ENCODE data around the gene VDAC2.

The VDAC2 gene

DNA sequence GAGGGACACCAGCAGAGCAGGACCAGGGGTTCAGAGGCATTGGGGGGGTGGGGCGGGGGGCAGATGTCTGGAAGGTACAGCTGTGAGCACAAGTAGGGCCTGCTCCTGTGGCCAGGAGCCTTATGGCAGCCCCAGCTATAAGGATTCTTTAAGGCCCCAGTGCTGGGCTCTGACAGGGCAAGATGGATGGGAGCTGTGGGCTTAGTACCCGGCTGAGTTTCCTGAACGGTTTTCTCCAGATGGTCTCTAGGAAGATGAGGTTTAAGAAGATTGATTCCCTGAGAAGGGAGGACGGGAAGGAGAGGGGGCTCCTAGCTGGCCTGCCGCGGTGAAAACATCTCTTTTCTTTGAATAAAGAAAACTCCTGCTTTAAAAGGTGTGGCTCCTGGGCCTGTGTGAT, 55.3 kb downstream of the VDAC2 start:
- H3K27me3 ChIP-seq (ENCODE audit: control insufficient read depth, insufficient read depth, low read length) = no peaks in the 10 kb centered on the region
- H3K36me3 ChIP-seq (ENCODE audit: control insufficient read depth, low read depth, low read length) = no peaks in the 10 kb centered on the region
- no peak overlapping the region for H3K9ac ChIP-seq (ENCODE audit: low read length)
- H3K4me1 ChIP-seq (ENCODE audit: control insufficient read depth, low read depth, low read length) = peaks cover 2% of the 10 kb centered on the region
- no peaks in the 10 kb centered on the region for H3K9me3 ChIP-seq (ENCODE audit: control insufficient read depth, low read depth, low read length)
- H3K4me3 ChIP-seq (ENCODE audit: low read length) = no peak overlapping the region
- no peak overlapping the region for H3K27ac ChIP-seq (ENCODE audit: low read length)

DNA sequence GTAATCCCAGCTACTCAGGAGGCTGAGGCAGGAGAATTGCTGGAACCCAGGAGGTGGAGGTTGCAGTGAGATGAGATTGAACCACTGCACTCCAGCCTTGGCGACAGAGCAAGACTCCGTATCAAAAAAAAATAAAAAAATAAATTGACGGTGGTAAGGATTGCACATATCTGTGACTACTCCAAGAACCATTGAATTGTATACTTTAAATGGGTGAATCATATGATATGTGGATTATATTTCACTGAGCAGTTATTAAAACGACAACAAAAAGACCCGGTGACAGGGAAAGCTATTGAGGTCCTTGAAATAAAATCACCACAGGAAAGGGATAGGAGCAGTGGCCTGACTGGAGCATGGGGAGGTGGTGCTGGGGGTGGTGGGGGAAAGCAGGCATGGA, 56.3 kb downstream of the VDAC2 start:
- Histone ChIP-seq H3K9me3 (ENCODE audit: control insufficient read depth, low read depth, low read length) (no peaks in the 10 kb centered on the region), H3K9ac (ENCODE audit: low read length) (no peak overlapping the region), H3K4me1 (ENCODE audit: control insufficient read depth, low read depth, low read length) (peaks cover 2% of the 10 kb centered on the region), H3K27me3 (ENCODE audit: control insufficient read depth, insufficient read depth, low read length) (no peaks in the 10 kb centered on the region), H3K27ac (ENCODE audit: low read length) (no peak overlapping the region), H3K4me3 (ENCODE audit: low read length) (no peak overlapping the region), H3K36me3 (ENCODE audit: control insufficient read depth, low read depth, low read length) (no peaks in the 10 kb centered on the region)

DNA sequence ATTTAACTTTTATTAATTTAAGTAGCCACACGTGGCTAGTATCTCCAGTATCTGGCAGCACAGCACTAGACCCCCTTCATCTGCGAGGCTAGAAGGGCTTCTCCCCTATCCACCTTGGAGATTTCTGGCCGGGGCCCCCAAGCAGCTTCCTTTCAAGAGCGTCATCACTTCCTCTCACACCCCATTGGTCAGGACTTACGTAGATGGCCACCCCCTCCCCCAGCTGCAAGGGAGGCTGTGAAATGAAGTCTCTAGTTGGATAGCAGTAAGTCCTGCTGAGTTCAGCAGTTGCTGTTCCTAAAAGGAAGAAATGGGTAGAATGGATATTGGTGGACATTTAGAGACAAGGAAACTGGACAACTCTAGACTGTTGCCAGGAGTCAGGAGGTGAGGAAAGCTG, 59.0 kb downstream of the VDAC2 start:
- Histone ChIP-seq H3K27me3 (ENCODE audit: control insufficient read depth, insufficient read depth, low read length) (no peaks in the 10 kb centered on the region), H3K27ac (ENCODE audit: low read length) (no peak overlapping the region), H3K4me1 (ENCODE audit: control insufficient read depth, low read depth, low read length) (no peaks in the 10 kb centered on the region), H3K9me3 (ENCODE audit: control insufficient read depth, low read depth, low read length) (no peaks in the 10 kb centered on the region), H3K9ac (ENCODE audit: low read length) (no peak overlapping the region), H3K36me3 (ENCODE audit: control insufficient read depth, low read depth, low read length) (no peaks in the 10 kb centered on the region), H3K4me3 (ENCODE audit: low read length) (no peak overlapping the region)

- Histone ChIP-seq H3K27me3 (ENCODE audit: control insufficient read depth, insufficient read depth, low read length) (no peaks in the 10 kb centered on the region), H3K27ac (ENCODE audit: low read length) (no peak overlapping the region), H3K4me3 (ENCODE audit: low read length) (no peak overlapping the region), H3K9me3 (ENCODE audit: control insufficient read depth, low read depth, low read length) (no peaks in the 10 kb centered on the region), H3K4me1 (ENCODE audit: control insufficient read depth, low read depth, low read length) (no peaks in the 10 kb centered on the region), H3K9ac (ENCODE audit: low read length) (no peak overlapping the region), H3K36me3 (ENCODE audit: control insufficient read depth, low read depth, low read length) (no peaks in the 10 kb centered on the region)
Measured at GRCh38 chr10:75272094-75272493, 61.5 kb downstream of the VDAC2 start.

DNA sequence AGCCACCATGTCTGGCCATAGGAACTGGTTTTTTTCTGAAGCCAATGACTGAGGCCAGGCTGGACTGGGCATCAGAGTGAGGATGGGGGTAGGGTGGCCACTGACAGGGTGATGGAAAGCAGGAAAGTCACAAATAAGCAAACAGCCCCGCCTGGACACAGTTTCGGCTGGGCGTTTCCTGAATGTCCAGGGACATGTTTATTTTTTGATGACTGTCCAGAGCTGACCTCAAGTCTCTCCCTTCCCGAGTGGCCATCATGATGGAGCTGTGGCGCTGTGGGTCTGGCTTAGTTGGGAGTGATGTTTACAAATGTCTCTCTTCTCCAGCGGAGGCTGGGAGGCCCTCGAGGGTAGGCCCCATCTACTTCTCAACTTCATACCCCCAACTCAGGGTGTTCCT, 62.3 kb downstream of the VDAC2 start:
- H3K36me3 ChIP-seq (ENCODE audit: control insufficient read depth, low read depth, low read length) = no peaks in the 10 kb centered on the region
- no peaks in the 10 kb centered on the region for H3K4me1 ChIP-seq (ENCODE audit: control insufficient read depth, low read depth, low read length)
- H3K27ac ChIP-seq (ENCODE audit: low read length) = no peak overlapping the region
- no peak overlapping the region for H3K9ac ChIP-seq (ENCODE audit: low read length)
- no peak overlapping the region for H3K4me3 ChIP-seq (ENCODE audit: low read length)
- no peaks in the 10 kb centered on the region for H3K27me3 ChIP-seq (ENCODE audit: control insufficient read depth, insufficient read depth, low read length)
- H3K9me3 ChIP-seq (ENCODE audit: control insufficient read depth, low read depth, low read length) = no peaks in the 10 kb centered on the region

GRCh38 chr10:75276069-75276872, 65.7 kb downstream of the VDAC2 start:
- Histone ChIP-seq H3K27me3 (ENCODE audit: control insufficient read depth, insufficient read depth, low read length) (no peaks in the 10 kb centered on the region), H3K27ac (ENCODE audit: low read length) (no peak overlapping the region), H3K36me3 (ENCODE audit: control insufficient read depth, low read depth, low read length) (no peaks in the 10 kb centered on the region), H3K9ac (ENCODE audit: low read length) (no peak overlapping the region), H3K9me3 (ENCODE audit: control insufficient read depth, low read depth, low read length) (no peaks in the 10 kb centered on the region), H3K4me3 (ENCODE audit: low read length) (no peak overlapping the region), H3K4me1 (ENCODE audit: control insufficient read depth, low read depth, low read length) (no peaks in the 10 kb centered on the region)

DNA sequence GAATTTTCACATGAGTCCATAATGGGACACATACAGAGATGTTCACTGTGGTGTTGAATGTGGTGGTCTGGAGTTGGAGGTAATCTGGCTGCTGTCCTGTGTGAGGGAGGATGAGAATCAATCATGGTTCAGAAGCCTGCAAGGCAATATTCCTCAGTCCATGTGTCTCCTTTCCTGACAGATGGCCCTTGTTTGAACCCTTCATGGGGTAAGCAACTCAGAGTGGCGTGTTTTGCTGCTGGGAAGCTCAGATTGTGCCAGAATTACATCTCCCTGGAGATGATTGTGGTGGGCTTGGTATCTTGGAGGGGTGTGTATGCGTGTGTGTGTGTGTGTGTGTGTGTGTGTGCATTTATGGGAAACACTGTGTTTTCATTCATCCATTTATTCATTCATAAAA, 69.6 kb downstream of the VDAC2 start:
- Histone ChIP-seq H3K9me3 (ENCODE audit: control insufficient read depth, low read depth, low read length) (no peaks in the 10 kb centered on the region), H3K36me3 (ENCODE audit: control insufficient read depth, low read depth, low read length) (no peaks in the 10 kb centered on the region), H3K27me3 (ENCODE audit: control insufficient read depth, insufficient read depth, low read length) (peaks cover 6% of the 10 kb centered on the region), H3K9ac (ENCODE audit: low read length) (no peak overlapping the region), H3K27ac (ENCODE audit: low read length) (no peak overlapping the region), H3K4me3 (ENCODE audit: low read length) (no peak overlapping the region), H3K4me1 (ENCODE audit: control insufficient read depth, low read depth, low read length) (peaks cover 6% of the 10 kb centered on the region)
